Dorsolateral prefrontal cortex (tissue), 118 donors: Measurements from ENCODE around the gene TAS2R39. TPM values are rescaled to one million over a fixed set of nuclear protein-coding genes. Genes with fewer than 3 reads are reported as not detected.

ENCODE experiments used
- total RNA-seq, 120 experiments: library from RNA; stranded (reverse); gene quantifications; one replicate each; pipeline versions ENCODE4 v1.2.3 to v1.2.4, GENCODE V29; 2022

Gene TAS2R39
- total RNA-seq, 120 experiments from 2014 or later = not detected

Other genes starting within 250 kb of the TAS2R39 start
- 1 to 10 TPM in 76 of 120 experiments, under 1 TPM in 42, not detected in 2; 0.18 to 8.5 (median 1.4) TPM for gene TRPV5, start 249.7 kb upstream of the TAS2R39 start, total RNA-seq
- not detected for gene LLCFC1, start 243.9 kb upstream of the TAS2R39 start, total RNA-seq
- gene KEL, start 221.1 kb upstream of the TAS2R39 start, total RNA-seq = 10 to 100 TPM in 46 of 120 experiments, 1 to 10 TPM in 73, under 1 TPM in 1; 0.75 to 50.5 (median 8.3) TPM
- 10 to 100 TPM in 1 of 120 experiments, 1 to 10 TPM in 92, under 1 TPM in 18, not detected in 9; 0.47 to 26.1 (median 2.3) TPM for gene OR9A2, start 156.3 kb upstream of the TAS2R39 start, total RNA-seq
- gene OR6V1, start 131.1 kb upstream of the TAS2R39 start, total RNA-seq = not detected
- gene PIP, start 51.3 kb upstream of the TAS2R39 start, total RNA-seq = not detected
- not detected for gene TAS2R40, start 38.6 kb downstream of the TAS2R39 start, total RNA-seq
- 100 to 1,000 TPM in 10 of 120 experiments, 10 to 100 TPM in 110; 60.1 to 106 (median 86.5) TPM for gene GSTK1, start 80.0 kb downstream of the TAS2R39 start, total RNA-seq
- 10 to 100 TPM in 2 of 120 experiments, 1 to 10 TPM in 93, under 1 TPM in 21, not detected in 4; 0.32 to 13.2 (median 2.1) TPM for gene TMEM139, start 101.5 kb downstream of the TAS2R39 start, total RNA-seq
- gene CASP2, start 104.9 kb downstream of the TAS2R39 start, total RNA-seq = 10 to 100 TPM; 10.0 to 28.4 (median 18.1) TPM
- gene CLCN1, start 132.7 kb downstream of the TAS2R39 start, total RNA-seq = under 1 TPM in 20 of 120 experiments, not detected in 100; 0.10 to 0.43 (median 0.18) TPM
- gene FAM131B, start 179.3 kb downstream of the TAS2R39 start, total RNA-seq = 100 to 1,000 TPM in 114 of 120 experiments, 10 to 100 TPM in 6; 83.0 to 177 (median 133) TPM
- gene ZYX, start 197.9 kb downstream of the TAS2R39 start, total RNA-seq = 100 to 1,000 TPM in 70 of 120 experiments, 10 to 100 TPM in 50; 67.5 to 174 (median 103) TPM
- gene EPHA1, start 225.4 kb downstream of the TAS2R39 start, total RNA-seq = 1 to 10 TPM in 16 of 120 experiments, under 1 TPM in 70, not detected in 34; 0.17 to 2.5 (median 0.62) TPM